DMS153 treated with DMSO at 0.1 percent for 48 hours (cell line): ENCODE results near the gene RNF121.

Source experiments
- DNase-seq: peaks from one replicate; lab custom pipeline; 2025; ENCODE audit not compliant: unreplicated experiment; lab: John Stamatoyannopoulos, UW

Gene RNF121

GRCh38 chr11:72004515-72005346, 75.9 kb downstream of the RNF121 start:
- DNase-seq = no peak

DNA sequence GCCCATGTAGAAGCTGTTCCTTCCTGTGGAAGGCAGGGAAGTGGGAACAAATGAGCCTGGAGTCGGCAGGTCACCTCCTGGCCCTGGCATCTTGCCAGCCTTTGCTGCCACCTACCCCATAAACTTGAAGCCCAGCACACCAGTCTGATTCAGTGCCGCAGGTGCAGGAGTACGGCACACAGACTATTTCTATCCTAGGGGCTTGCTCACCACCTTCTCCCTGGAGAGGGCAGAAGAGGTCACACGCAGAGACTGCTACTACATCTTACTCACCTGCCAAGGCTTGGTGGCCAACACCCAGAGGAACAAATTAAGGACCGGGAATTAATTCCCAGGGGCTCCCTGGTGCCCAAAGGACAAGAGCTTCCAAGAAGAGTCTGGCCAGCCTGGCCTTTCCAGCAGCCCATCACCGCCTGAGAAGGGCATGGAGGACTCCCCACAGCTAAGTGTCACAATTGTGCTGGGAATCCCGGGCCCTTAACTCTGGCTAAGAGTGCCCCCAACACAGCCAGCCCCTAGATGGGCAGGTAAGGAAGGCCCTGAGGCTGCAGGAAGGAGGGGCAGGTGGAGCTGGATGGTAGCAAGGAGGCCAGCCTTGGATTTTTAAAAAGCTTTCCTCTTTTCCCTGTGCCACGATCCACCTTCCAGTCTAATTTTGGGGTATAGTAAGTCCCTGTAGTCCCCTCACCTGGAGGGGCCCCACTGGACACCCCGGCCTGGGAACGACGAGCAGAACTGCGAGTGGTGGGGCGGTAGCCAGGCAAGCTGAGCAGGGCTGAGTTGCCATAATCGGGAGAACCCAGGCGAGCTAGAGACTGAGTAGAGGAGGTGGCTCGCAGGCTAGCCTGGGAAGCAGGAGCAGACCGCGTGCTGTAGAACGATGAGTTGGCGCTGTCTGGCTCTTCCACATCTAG, 76.8 kb downstream of the RNF121 start:
- DNase-seq = no peak

GRCh38 chr11:72006309-72007088, 77.7 kb downstream of the RNF121 start:
- DNase-seq = no peak

- DNase-seq = no peak
These were observed 78.2 kb downstream of the RNF121 start for GRCh38 chr11:72007089-72007476.

DNA sequence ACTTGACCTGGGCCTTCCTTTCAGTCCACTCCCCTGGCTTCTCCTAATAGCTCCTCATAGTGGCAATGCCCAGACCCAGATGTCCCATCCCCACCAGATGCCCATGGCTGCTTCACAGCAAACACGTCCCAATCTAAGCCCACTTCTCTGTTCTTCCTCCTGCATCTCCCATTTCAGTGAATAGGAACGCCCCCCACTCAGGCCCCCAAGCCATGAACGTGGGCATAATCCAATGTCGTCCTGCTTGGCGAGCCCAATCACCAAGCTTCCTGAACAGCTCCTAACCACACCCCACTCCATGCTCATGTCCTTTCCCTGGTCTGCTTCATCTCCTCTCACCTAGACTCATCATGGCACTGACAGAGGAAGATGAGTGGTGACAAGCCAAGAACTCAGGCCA, 78.7 kb downstream of the RNF121 start:
- DNase-seq = no peak

DNA sequence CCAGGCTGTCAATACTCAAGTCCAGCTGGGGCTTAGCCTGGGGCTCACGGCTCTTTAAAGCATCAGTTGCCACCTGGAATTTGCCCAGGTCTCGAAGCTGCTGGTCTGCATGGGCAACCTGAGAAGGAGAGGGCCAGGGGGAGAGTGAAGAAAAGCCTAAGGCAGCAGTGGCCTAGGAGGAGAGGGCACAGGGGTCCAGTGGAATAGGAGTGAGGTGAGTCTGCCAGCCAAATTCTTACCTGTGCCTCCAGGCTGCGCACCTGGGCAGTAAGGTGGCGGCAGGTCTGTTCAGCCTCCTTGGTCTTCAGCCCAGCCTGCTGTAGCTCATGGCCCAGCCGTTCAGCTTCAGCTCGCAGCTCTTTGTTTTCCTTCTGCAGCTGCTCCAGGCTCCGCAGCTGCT, 79.9 kb downstream of the RNF121 start:
- DNase-seq = no peak

DNA sequence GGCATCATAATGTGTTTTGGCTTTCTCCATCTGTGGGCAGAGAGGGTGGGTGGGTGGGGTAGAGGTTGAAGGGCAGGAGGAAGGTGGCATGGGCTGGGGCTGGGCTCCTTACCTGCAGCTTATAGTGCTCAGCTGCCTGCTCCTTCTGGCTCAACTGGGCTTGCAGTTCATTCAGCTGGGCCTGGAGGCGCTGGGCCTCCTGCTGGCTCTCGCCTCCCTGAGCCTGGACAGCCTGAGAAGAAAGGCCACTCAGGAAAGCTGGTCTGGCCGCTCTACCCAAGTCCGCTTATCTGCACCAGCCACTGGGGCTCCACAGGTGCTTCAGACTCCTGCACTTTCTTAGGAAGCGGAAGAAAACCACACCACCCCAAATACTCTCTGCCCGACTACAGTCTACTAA, 80.3 kb downstream of the RNF121 start:
- DNase-seq = no peak

GRCh38 chr11:72010529-72011233, 81.8 kb downstream of the RNF121 start:
- DNase-seq = no peak

GRCh38 chr11:72012091-72012630, 83.3 kb downstream of the RNF121 start:
- DNase-seq = no peak

GRCh38 chr11:72012897-72013721, 84.3 kb downstream of the RNF121 start:
- no peak for DNase-seq

GRCh38 chr11:72013765-72014711, 85.2 kb downstream of the RNF121 start:
- no peak for DNase-seq

- DNase-seq = no peak
These were observed 86.0 kb downstream of the RNF121 start for GRCh38 chr11:72014761-72015320.

DNA sequence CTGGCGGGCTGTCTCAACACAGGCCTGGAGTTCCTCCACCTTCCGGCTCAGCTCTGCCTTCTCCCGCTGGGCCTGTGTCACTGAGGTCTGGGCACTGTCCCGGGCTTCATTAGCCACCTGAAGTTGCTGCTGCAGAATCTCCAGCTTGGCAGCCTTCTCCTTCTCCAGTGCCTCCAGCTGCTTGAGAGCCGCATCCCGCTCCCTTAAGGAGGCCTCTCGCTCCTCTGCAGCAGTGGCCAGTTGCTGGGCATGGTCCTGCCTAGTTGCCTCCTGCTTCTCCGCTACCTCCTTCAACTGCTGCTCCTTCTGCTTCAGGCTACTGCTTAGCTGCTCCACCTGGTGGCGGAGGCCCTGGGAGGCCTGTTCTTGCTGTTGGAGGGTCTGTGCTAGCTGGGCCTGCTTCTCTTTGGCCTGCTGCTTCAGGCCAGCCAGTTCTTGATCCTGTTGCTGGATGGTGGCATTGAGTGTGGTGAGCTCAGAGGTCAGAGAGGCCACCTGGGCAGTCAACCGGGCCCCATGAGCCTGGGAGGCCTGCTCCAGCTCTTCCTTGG, 86.7 kb downstream of the RNF121 start:
- DNase-seq = no peak

DNA sequence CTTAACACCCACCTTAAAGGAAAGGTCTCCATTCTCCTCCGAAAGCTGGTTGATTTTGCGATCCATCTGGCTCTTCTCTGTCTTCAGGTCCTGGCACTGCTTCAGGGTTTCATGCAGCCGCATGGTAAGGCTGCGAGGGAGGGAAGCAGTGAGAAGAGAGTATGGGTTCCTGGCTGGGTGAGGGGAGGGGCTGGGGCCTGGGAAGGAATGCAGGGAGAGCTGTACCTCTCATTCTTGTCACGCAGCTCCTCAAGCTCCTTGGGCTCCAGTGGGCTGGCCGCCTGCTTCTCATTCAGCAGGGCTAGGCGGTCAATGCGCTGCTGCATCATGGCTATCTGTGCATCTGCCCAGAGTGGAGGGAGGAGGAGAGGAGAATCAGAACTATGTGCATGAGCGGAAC, 89.3 kb downstream of the RNF121 start:
- DNase-seq = no peak

DNA sequence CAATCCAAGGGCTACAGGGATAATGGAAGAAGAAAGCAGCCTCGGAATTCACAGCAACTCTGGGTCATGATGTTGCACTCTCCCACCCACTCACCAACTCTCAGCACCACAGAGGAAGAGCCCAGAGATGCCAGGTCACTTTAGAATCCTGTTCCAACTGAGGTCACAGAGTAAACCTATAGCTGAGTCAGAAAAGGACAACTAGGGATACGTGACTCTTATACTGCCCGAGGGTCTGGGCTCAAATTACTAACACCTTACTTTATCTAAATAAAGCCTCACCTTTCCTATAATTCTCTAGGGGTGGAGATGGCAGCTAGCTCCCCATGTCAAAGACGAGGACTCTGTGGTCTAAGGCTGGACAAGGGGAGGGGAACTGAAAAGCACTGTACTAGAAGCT, 94.5 kb downstream of the RNF121 start:
- no peak for DNase-seq

DNA sequence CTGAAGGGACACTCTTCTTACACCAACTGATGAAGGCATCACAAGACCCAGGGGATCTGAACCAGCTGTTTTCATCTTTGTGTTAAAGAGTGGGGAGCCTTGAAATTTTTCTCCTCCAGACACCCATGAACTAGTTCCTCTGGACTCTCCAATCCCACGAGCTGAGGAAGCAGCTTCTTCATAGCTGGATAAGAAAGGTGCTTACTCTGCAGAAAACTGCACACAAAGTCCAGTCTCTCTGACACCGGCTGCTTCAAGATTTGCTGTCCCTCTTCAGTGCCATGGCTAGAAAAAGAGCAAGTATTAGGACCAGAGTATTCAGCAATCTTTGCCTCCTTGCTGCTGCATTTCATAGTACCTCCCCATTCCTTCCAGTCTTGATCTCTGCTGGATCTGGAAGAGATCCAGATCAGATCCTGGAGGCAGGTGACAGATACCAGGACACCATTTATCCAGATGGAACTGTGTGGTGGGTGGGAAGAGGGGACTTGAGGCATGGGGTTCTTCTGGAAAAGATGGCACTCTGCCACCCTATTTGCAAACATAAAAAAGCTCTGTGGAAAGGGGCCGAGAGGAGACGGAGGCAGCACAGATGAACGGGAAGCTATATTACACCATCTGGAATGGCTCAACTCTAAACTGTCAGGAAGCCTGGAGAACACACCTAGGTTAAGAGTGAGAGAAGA, 95.4 kb downstream of the RNF121 start:
- no peak for DNase-seq

DNA sequence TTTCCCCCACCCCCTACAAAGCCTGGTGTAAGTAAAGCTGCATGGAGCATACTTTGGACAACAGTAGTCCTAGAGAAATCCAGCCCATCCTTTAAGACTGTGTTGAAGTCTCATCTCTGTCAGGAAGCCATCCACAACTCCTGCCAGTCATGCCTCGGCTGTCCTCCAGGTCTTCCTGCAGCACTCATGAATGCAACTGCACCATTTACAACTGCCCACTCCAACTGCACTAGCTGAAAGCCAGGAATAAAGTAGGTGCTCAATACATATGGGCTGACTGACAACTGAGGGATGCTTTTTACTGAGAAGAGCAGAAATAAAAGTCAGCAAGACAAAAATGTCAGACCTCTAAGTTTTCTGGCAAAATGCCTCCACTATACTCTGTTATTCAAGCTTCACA, 97.2 kb downstream of the RNF121 start:
- no peak for DNase-seq
